ENCODE results near the gene SNAP25.

SNAP25 gene

DNA sequence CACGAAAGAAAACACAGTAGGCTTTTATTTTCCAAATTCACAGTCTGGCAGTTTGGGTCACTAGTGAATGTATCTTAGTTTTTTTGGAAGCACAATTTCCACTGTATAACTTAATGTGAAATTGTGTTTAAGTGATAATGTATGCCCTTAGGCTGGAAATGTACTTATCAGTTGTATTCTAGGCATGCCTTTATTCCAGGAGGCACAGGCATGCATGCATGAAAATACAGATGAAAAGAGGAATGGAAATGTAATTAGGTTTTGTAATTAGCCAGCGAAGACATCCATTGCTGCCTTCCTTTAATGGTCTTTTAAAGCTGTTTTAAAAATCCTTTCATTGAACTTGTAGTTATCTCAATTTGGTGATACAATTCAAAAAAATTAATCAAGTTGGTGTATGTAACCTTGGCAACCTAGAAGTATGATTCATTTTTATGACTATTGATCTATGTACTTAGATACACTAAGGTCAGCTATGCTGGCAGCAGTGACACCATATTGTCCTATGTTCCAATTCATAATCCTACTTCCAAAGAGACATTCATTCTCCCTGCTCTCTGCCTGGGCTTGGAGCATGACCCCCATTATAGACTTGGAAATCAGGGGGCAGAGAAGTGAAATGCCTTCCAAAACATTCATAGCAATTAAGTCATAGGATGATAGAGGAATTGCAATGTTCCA is 73.1 kb downstream of the SNAP25 start:
- Histone ChIP-seq H3K27me3 (ENCODE audit: control insufficient read depth, low read length) (no peaks in the 10 kb centered on the region), H3K36me3 (ENCODE audit: control insufficient read depth, low read length) (no peaks in the 10 kb centered on the region), H4K20me1 (ENCODE audit: control insufficient read depth, insufficient read depth, low read depth, low read length) (no peaks in the 10 kb centered on the region), H3K4me3 (ENCODE audit: low read length) (no peak overlapping the region), H3F3A (ENCODE audit: control insufficient read depth, insufficient read depth) (no peaks in the 10 kb centered on the region), H3K9me2 (replicated peaks; ENCODE audit: control insufficient read depth, low read length) (no peaks in the 10 kb centered on the region), H3K27ac (ENCODE audit: low read depth, low read length) (no peak overlapping the region), H3K4me2 (ENCODE audit: low read length) (no peak overlapping the region), H3K9me3 (ENCODE audit: control insufficient read depth, insufficient read depth, low read length) (no peaks in the 10 kb centered on the region), H3K79me2 (ENCODE audit: control insufficient read depth, low read length) (no peaks in the 10 kb centered on the region), H3K4me1 (ENCODE audit: control insufficient read depth, low read length) (peaks cover 8% of the 10 kb centered on the region; the same call in 1 of the 2 replicates)
- TF ChIP-seq EZH2phosphoT487 (IDR thresholded peaks at IDR 0.05; ENCODE audit: borderline replicate concordance, low read length) = no peak
- TF ChIP-seq, protein P1, sequence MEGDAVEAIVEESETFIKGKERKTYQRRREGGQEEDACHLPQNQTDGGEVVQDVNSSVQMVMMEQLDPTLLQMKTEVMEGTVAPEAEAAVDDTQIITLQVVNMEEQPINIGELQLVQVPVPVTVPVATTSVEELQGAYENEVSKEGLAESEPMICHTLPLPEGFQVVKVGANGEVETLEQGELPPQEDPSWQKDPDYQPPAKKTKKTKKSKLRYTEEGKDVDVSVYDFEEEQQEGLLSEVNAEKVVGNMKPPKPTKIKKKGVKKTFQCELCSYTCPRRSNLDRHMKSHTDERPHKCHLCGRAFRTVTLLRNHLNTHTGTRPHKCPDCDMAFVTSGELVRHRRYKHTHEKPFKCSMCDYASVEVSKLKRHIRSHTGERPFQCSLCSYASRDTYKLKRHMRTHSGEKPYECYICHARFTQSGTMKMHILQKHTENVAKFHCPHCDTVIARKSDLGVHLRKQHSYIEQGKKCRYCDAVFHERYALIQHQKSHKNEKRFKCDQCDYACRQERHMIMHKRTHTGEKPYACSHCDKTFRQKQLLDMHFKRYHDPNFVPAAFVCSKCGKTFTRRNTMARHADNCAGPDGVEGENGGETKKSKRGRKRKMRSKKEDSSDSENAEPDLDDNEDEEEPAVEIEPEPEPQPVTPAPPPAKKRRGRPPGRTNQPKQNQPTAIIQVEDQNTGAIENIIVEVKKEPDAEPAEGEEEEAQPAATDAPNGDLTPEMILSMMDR (IDR thresholded peaks at IDR 0.05; ENCODE audit: low read depth, low read length, poor library complexity, severe bottlenecking) = no peak

- Histone ChIP-seq H3K36me3 (ENCODE audit: control insufficient read depth, low read length) (no peaks in the 10 kb centered on the region), H3K4me2 (ENCODE audit: low read length) (no peak overlapping the region), H3K9me3 (ENCODE audit: control insufficient read depth, insufficient read depth, low read length) (no peaks in the 10 kb centered on the region), H3K4me1 (ENCODE audit: control insufficient read depth, low read length) (peaks cover 16% of the 10 kb centered on the region), H3K9me2 (replicated peaks; ENCODE audit: control insufficient read depth, low read length) (no peaks in the 10 kb centered on the region), H3K79me2 (ENCODE audit: control insufficient read depth, low read length) (no peaks in the 10 kb centered on the region), H4K20me1 (ENCODE audit: control insufficient read depth, insufficient read depth, low read depth, low read length) (no peaks in the 10 kb centered on the region), H3K4me3 (ENCODE audit: low read length) (no peak overlapping the region), H3K27ac (ENCODE audit: low read depth, low read length) (no peak overlapping the region), H3F3A (ENCODE audit: control insufficient read depth, insufficient read depth) (no peaks in the 10 kb centered on the region), H3K27me3 (ENCODE audit: control insufficient read depth, low read length) (no peaks in the 10 kb centered on the region)
- TF ChIP-seq, protein P1 (IDR thresholded peaks at IDR 0.05; ENCODE audit: low read depth, low read length, poor library complexity, severe bottlenecking) = no peak
- no peak for TF ChIP-seq EZH2phosphoT487 (IDR thresholded peaks at IDR 0.05; ENCODE audit: borderline replicate concordance, low read length)
Measured at GRCh38 chr20:10297223-10297622, 78.6 kb downstream of the SNAP25 start.

GRCh38 chr20:10297684-10298240 is 79.1 kb downstream of the SNAP25 start:
- Histone ChIP-seq H4K20me1 (ENCODE audit: control insufficient read depth, insufficient read depth, low read depth, low read length) (no peaks in the 10 kb centered on the region), H3F3A (ENCODE audit: control insufficient read depth, insufficient read depth) (no peaks in the 10 kb centered on the region), H3K79me2 (ENCODE audit: control insufficient read depth, low read length) (no peaks in the 10 kb centered on the region), H3K27me3 (ENCODE audit: control insufficient read depth, low read length) (no peaks in the 10 kb centered on the region), H3K9me2 (replicated peaks; ENCODE audit: control insufficient read depth, low read length) (no peaks in the 10 kb centered on the region), H3K4me3 (ENCODE audit: low read length) (no peak overlapping the region), H3K9me3 (ENCODE audit: control insufficient read depth, insufficient read depth, low read length) (no peaks in the 10 kb centered on the region), H3K36me3 (ENCODE audit: control insufficient read depth, low read length) (no peaks in the 10 kb centered on the region), H3K4me2 (ENCODE audit: low read length) (no peak overlapping the region), H3K4me1 (ENCODE audit: control insufficient read depth, low read length) (peaks cover 16% of the 10 kb centered on the region), H3K27ac (ENCODE audit: low read depth, low read length) (no peak overlapping the region)
- TF ChIP-seq, protein P1 (IDR thresholded peaks at IDR 0.05; ENCODE audit: low read depth, low read length, poor library complexity, severe bottlenecking) = no peak
- no peak for TF ChIP-seq EZH2phosphoT487 (IDR thresholded peaks at IDR 0.05; ENCODE audit: borderline replicate concordance, low read length)
